HG03159 (cell line): ENCODE results near the gene SESTD1.
A peak's percentile ranks its signal among the peaks of the same experiment; 100 is the strongest.

Source experiments
- ATAC-seq: cut with Tn5 transposase; IDR thresholded peaks from one replicate; pipeline ENCODE4 v1.9.1; 2021; ENCODE audit warnings: mild to moderate bottlenecking, moderate library complexity; ENCODE audit not compliant: unreplicated experiment

Gene SESTD1

GRCh38 chr2:179264368-179265081 is at the start of gene SESTD1:
Gene SESTD1 (minus strand): TSS chr2:179264832. CDS start chr2:179191841, 72,991 bp downstream.
- peak; percentile 62 for ATAC-seq

- ATAC-seq: no peak
These were observed 48.4 kb upstream of the SESTD1 start for GRCh38 chr2:179313057-179313456.

- ATAC-seq: no peak
These were observed 46.5 kb upstream of the SESTD1 start for GRCh38 chr2:179311101-179311500.

GRCh38 chr2:179307616-179308371 is 43.2 kb upstream of the SESTD1 start:
- ATAC-seq: no peak

- no peak for ATAC-seq
These were observed 40.5 kb upstream of the SESTD1 start for GRCh38 chr2:179305125-179305524.

- ATAC-seq: no peak
These were observed 39.8 kb upstream of the SESTD1 start for GRCh38 chr2:179304424-179304823.

- no peak for ATAC-seq
These were observed 38.3 kb upstream of the SESTD1 start for GRCh38 chr2:179302764-179303571.

GRCh38 chr2:179302149-179302548 is 37.5 kb upstream of the SESTD1 start:
- no peak for ATAC-seq

- ATAC-seq: no peak
These were observed 34.0 kb upstream of the SESTD1 start for GRCh38 chr2:179298666-179299065.

- no peak for ATAC-seq
These were observed 33.3 kb upstream of the SESTD1 start for GRCh38 chr2:179297927-179298326.

- ATAC-seq: no peak
These were observed 25.7 kb upstream of the SESTD1 start for GRCh38 chr2:179290329-179290728.

GRCh38 chr2:179285060-179285459 is 20.4 kb upstream of the SESTD1 start:
- no peak for ATAC-seq

- ATAC-seq: no peak
These were observed 13.0 kb upstream of the SESTD1 start for GRCh38 chr2:179277429-179278196.

- no peak for ATAC-seq
These were observed 10.8 kb upstream of the SESTD1 start for GRCh38 chr2:179275253-179276012.

GRCh38 chr2:179274749-179275148 is 10.1 kb upstream of the SESTD1 start:
- peak; percentile 98 for ATAC-seq

- ATAC-seq: no peak
These were observed 8.9 kb upstream of the SESTD1 start for GRCh38 chr2:179273461-179273962.

- no peak for ATAC-seq
These were observed 8.0 kb upstream of the SESTD1 start for GRCh38 chr2:179272406-179273192.

GRCh38 chr2:179270689-179271088 is 6.1 kb upstream of the SESTD1 start:
- ATAC-seq: no peak
